Fibroblast of upper back skin (primary cell): ENCODE data around the gene ITGA8.
A peak's percentile ranks its signal among the peaks of the same experiment; 100 is the strongest.
"Not testable (repeated sequence)": the region's sequence is repeated elsewhere in the genome, so short reads cannot be mapped to it uniquely, and the experiment has no call there.

Experiments used
- DNase-seq: peaks from one replicate; pipeline ENCODE4 v3.0.0-alpha.2; 2013

ITGA8 gene

GRCh38 chr10:15486404-15486803 lies 233.3 kb downstream of the ITGA8 start:
- DNase-seq: peak; percentile 90

GRCh38 chr10:15485684-15486316 lies 233.9 kb downstream of the ITGA8 start:
- DNase-seq: peak; percentile 93

DNA sequence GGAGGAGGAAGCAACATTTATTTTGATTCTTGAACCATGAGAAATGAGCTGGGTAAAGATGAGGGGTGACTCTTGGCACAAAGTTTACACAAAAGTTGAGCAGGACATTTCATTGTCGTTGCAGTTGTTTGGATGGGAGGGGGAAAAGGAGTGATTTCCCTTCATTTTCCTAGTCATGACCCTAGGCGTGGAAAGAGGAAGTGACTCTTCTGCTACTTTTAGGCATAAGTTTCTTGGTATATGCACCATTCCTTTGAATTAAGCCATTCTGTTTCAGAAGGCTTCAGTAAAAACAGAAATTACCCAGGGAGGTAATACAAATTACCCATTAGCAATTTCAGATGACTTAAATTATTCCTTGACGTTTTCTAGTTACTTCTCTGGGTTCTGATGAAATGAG lies 234.7 kb downstream of the ITGA8 start:
- DNase-seq: no peak

- DNase-seq: no peak
Observed at GRCh38 chr10:15484128-15484527, 235.6 kb downstream of the ITGA8 start.

DNA sequence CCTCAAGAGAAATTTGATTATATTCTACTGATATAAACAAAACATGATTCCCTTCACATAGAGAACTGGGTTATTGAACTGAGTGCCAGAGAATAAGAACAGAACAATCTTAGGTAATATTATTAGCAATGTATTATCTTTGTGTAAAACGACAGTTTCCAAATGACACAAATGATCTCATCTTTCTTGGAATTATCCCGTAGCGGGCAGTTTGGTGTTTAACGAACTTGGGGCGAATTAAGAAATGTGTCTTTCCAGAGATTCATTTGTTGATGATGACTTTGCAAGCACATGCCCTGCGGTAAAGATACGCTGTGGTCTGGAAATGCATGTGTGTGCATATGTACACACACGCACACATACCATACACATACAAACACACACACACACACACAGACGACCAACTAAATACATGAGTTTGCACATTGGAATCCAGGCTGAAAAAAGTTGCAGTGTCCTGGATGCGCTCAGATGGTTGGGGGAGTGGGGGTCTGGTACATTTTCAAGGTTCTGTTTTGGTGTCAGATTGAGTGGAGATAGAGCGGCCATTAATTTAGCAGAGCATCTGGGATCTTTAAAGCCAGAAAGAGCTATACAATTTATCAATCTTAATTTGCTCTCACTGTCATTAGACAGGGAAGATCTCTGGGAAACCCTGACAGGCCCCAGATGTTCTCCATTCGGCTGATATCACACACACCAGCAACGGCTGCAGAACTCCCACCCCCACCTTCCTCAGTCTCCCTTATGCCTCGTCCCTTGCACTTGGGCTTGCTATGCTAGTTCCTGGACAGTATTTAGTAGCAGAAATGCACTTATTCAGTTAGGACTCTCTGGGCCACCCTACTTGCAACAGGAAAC lies 236.3 kb downstream of the ITGA8 start:
- peak; percentile 76 for DNase-seq

DNA sequence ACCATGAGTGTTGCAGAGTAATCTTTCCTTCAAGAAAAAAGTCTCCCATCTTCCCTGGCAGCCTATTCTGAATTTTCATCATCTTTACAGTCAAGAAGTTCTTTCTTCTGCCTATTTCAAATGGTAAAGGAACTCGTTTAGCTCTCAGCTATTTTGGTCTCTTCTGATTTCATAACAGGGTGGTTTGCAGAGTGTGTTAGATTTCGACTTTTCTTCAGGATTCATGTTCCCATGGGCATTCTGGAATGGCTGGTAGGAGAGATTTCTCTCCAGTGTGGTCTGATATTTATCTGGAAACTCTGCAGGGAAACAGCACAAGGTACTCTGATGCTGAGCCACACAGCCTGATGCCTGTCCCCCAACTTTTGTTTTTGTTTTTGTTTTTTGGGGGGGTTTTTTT lies 237.6 kb downstream of the ITGA8 start:
- peak; percentile 88 for DNase-seq

GRCh38 chr10:15478950-15479349 lies 240.8 kb downstream of the ITGA8 start:
- no peak for DNase-seq

- DNase-seq: no peak
Observed at GRCh38 chr10:15478429-15478828, 241.3 kb downstream of the ITGA8 start.

- DNase-seq: no peak
Observed at GRCh38 chr10:15476337-15476736, 243.4 kb downstream of the ITGA8 start.

DNA sequence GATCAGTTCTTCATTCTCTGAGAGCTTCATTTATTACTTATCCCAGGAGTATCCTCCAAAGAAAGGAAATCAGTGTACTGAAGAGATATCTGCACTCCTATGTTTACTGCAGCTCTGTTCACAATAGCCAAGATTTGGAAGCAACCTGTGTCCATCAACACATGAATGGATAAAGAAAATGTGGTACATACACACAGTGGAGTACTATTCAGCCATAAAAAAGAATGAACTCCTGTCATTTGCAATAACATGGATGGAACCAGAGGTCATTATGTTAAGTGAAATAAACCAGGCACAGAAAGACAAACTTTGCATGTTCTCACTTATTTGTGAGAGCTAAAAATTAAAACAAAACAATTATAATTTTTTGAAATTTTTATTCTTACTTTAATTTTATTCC lies 244.3 kb downstream of the ITGA8 start:
- not testable (repeated sequence) for DNase-seq

DNA sequence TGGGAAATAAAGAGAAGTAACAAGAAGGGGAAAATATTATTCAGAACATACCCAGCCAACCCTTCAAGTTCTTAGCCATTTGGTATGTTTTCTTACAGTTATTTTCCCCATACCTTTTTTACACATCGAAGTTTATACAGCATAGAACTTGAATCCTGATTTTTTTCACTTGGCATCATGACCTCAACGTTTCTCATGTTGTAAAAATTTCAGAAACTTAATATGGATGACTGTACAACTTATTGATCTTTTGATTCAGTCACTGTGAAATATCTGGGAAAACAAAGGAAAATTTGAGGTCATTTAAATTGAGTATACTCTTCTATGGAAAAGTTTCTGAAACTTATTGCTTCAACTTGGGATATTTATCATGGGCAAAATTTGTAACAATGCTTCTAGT lies 245.1 kb downstream of the ITGA8 start:
- no peak for DNase-seq

DNA sequence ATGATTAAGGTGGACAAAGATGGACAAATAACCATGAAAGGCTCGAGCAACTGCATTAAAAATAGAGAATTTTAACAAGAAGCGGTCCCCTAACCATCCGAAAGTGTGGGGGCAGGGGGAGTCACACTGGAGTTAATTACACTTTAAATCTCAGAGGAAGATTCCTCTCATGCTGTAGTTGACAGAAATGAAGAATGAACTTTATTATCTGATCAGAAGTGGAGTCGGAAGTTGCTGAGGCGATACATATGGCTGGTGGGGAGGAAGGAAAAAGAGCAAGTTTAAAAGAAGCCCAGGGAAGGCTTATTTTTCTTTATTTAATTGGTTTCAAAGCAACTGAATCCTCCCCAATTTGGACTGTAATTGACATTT lies 246.3 kb downstream of the ITGA8 start:
- no peak for DNase-seq

- DNase-seq: peak; percentile 96
Observed at GRCh38 chr10:15472431-15473395, 247.0 kb downstream of the ITGA8 start.

GRCh38 chr10:15472008-15472407 lies 247.7 kb downstream of the ITGA8 start:
- DNase-seq: no peak

GRCh38 chr10:15469111-15469510 lies 250.6 kb downstream of the ITGA8 start:
- DNase-seq: peak; percentile 63

GRCh38 chr10:15464381-15464780 lies 255.3 kb downstream of the ITGA8 start:
- DNase-seq: peak; percentile 36
